Activated naive CD4-positive, alpha-beta T cell treated with anti-CD3 and anti-CD28 coated beads, Interleukin-2, amount 50 U/mL, for 16 hours (primary cell): ENCODE results near the gene AGXT2.
"Not testable (repeated sequence)": the region's sequence is repeated elsewhere in the genome, so short reads cannot be mapped to it uniquely, and the experiment has no call there.

Source experiments
- DNase-seq: peaks from one replicate; pipeline ENCODE4 v3.0.0-alpha.2; 2020

The AGXT2 gene

DNA sequence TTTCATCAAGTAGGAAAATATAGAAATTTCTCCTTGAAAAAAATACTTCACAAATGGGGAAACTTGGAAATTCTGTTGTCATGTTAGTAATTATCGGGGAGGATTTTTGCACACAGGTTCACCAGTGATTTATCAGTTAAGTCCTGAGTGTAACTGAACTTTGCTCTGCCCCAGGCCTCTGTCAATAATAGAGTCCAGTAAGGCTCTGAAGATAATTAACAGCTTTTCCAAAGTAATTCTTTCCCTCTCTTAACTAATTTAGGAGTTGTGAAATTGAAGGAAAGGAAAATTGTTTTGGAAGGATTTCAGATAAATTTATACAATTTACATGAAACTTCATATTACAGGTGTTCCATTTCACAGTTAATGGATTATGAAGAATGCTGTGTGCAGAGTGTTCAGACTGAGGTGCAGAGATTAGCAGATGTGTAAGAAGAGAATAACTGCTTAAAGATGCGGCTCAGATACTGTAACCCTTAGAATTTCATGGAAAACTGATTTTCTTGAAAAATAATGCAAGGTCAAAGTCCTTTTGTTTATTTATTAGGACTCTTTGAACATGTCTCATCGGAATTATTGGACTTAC is 2.9 kb upstream of the AGXT2 start:
- no peak for DNase-seq

DNA sequence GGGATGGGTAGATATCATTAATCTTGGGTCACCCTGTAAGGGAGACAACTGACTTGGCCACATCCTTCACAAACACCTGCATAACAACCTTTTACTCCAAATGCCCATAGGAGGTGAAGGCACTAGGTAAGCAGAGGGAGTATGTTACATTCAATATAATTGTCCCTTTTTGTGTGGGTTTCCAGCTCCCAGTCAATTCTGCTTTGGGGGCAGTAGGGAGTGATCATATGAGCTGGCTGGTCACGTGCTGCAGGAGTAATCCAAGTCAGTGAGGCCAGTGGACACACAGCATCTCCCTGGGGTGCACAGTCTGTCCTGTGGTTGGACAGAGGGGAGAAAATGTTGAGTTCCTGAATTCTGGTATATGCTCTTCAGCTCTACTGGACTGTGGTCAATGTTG is 1.2 kb upstream of the AGXT2 start:
- no peak for DNase-seq

DNA sequence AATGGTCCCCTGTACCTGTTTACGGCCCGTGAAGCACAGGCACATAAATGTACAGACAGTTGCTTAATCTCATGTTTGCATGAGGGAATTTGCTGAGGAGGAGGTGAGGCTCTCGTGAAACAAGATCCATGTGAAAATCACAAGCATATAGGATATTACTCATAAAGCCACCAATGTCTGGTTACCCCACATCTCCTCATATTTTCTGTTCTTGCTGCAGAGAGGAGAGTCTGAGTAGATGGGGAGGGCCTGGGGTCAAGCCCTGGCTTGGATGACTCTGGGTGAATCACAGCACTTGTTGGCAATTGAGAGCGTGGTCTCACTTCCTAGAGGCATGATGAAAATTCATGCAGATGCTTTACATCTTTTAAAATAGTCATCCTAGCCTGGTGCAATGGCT is 975 bp downstream of the AGXT2 start:
- DNase-seq, result no peak

DNA sequence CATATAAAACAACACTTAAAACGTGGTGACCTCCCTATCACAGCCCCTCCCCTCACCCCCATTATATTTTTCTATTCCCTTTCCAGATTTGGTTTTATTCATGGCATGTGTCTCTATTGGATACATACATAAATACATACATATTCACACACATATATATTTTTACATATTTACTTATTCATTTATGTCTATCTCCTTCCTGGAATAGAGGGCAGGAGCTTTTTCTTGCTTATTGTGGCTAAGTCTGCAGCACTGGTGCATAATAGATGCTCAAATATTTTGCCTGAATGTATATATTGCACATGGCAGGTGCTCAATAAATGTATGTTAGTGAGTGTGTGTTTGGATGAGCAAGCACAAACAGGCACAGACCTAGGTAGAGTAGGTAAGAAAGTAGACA is 2.5 kb downstream of the AGXT2 start:
- DNase-seq, result no peak

- DNase-seq, result no peak
Observed at GRCh38 chr5:35044649-35045048, 3.1 kb downstream of the AGXT2 start.

DNA sequence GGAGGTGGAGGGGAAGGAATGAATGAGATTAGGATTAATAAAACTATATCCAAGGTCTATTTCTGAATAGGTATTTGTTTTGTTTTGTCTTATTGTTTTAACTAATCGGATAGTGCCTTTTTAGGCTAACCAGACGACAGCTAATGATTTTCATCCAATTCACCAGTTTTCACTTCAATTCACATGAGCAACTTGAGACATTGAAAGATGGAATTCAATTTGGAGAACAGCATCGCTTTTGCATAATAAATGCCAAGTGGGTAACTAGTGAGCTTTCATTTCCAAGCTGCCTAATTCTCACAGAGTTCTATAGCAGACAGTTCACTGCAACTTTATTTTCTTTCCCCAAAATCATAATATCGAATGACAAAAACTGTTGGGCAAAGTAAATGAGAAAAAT is 5.0 kb downstream of the AGXT2 start:
- DNase-seq, result no peak

- DNase-seq, result no peak
Observed at GRCh38 chr5:35041261-35041660, 6.5 kb downstream of the AGXT2 start.

GRCh38 chr5:35038891-35039290 is 8.9 kb downstream of the AGXT2 start:
- DNase-seq, result no peak

DNA sequence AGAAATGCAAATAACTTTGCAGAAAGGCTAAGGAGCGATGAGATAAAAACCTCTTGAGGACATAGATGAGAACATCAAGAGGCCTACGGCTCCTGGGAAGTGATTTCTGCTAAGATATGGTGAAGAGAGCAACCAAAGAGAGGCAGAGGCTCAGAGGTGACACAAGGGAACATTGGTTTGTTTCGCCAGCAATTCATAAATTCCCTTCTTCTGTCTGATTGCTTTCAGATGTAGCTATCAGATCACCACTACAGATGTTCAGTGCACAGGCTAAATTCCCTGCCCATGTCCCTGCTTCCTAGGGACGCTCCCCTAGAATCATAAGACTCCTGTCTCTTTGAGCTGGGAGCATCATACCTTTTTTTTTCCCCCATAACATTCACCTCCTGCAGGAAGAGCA is 11.2 kb downstream of the AGXT2 start:
- no peak for DNase-seq

GRCh38 chr5:35035929-35036328 is 11.8 kb downstream of the AGXT2 start:
- not testable (repeated sequence) for DNase-seq

- DNase-seq, result no peak
Observed at GRCh38 chr5:35035271-35035670, 12.5 kb downstream of the AGXT2 start.

GRCh38 chr5:35032356-35032755 is 15.4 kb downstream of the AGXT2 start:
- DNase-seq, result no peak

DNA sequence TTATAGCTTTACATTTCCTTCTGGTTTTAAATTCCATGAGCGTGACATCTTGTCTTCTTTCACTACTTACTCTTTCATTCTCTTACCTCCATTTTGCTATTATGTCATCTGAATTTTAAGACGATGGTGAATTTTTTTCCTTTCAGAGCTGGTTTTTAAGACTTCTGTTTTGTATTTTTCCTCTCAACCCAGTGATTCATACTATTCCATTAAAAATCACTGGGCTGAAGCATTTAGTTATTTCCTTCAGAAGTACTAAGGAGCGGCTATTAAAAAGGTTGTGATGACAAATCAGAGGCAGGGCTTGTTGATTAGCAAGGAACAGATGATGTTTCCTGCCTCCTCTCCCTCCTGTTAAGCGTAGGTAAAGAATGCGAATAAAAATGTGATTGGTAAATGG is 16.5 kb downstream of the AGXT2 start:
- no peak for DNase-seq

DNA sequence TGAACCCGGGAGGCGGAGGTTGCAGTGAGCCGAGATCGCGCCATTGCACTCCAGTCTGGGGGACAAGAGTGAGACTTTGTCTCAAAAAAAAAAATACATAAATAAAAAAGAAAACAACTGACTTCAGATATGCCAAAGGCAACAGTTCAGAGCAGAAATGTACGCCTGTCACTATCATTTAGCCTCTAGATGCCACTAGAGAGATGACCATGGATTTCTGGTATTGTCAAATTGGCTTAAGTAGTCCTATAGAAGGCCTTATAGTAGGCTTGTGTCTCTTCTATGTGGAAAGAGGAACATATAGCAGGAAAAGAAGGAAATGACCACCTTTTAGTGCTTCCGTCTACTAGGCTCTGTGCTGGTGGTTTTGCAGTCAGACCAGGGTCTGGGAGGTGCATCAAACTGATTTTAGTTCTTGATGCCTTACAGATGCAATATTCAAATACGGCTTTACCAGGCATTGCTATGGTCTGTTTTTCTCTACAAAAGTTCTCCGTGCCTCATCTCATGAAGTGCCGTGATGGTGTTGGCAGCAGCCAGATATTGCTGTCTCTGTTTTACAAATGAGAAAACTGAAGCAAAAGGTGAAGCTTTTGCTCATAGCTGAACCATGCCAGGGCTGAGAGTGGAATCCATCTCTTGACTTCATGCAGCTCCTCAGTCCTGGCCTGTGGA is 17.2 kb downstream of the AGXT2 start:
- DNase-seq, result no peak

- DNase-seq, result no peak
Observed at GRCh38 chr5:35029333-35029732, 18.4 kb downstream of the AGXT2 start.

DNA sequence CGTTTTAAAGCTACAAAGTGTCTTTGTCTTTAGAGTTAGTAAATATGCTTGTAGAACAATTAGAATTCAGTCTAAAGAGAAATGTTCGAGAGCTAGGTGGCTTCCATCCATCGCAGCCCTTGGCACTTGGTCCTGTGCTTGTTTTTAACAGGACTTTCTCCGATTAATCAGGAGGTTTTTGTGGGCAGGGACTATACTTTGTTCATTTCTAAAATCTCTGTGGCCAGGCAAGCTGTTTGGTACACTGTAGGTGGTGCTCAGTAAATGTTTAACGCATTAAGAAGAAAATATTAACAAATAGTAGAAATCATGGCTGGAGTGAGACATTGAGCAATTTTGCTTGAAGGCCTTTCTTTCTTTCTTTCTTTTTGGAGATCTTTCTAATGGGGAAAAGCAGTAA is 20.8 kb downstream of the AGXT2 start:
- DNase-seq, result no peak

- no peak for DNase-seq
Observed at GRCh38 chr5:35026280-35026840, 21.4 kb downstream of the AGXT2 start.

DNA sequence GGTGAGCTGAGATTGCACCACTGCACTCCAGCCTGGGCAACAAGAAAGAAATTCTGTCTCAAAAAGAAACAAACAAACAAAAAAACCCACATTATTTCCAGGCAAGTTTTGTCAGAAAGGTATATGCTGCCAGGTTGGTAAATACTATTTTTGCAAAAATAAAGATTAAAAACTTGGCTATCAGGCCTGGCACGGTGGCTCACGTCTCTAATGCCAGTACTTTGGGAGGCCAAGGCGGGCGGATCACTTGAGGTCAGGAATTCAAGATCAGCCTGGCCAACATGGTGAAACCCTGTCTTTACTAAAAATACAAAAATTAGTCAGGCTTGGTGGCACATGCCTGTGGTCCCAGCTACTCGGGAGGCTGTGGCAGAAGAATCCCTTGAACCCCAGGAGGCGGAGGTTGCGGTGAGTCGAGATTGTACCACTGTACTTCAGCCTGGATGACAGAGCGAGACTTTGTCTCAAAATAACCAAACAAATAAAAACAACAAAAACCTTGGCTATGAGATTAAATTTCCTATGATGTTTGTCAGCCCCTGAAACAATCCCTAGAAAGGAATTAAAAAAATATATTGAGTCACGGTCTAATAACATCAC is 22.7 kb downstream of the AGXT2 start:
- no peak for DNase-seq

DNA sequence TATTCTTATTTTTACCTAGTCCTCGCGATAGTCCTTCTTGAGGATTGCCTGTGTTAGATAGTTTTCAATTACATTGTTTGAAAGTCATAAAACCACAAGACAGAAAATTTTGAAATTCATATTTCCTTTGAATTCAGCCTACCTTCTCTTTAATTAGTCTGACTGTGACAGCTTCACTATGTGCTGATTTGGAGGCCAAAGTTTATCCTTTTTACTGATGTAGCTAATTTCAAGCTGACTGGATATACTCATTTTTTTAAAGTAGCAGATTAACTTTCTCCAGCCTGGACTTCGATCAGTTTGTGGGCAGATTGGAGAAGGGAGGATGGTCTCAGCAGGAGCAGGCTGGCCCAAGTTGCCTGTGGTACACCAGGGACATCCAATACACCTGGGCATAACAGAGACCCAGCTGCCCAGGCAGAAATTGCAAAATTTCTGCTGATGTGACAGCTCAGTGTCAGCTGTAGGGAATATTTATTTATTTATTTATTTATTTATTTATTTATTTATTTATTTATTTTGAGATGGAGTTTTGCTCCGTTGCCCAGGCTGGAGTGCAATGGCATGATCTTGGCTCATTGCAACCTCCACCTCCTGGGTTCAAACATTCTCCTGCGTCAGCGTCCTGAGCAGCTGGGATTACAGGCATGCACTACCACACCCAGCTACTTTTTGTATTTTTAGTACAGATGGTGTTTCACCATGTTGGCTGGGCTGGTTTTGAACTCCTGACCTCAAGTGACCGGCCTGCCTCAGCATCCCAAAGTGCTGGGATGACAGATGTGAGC is 24.2 kb downstream of the AGXT2 start:
- DNase-seq, result no peak

DNA sequence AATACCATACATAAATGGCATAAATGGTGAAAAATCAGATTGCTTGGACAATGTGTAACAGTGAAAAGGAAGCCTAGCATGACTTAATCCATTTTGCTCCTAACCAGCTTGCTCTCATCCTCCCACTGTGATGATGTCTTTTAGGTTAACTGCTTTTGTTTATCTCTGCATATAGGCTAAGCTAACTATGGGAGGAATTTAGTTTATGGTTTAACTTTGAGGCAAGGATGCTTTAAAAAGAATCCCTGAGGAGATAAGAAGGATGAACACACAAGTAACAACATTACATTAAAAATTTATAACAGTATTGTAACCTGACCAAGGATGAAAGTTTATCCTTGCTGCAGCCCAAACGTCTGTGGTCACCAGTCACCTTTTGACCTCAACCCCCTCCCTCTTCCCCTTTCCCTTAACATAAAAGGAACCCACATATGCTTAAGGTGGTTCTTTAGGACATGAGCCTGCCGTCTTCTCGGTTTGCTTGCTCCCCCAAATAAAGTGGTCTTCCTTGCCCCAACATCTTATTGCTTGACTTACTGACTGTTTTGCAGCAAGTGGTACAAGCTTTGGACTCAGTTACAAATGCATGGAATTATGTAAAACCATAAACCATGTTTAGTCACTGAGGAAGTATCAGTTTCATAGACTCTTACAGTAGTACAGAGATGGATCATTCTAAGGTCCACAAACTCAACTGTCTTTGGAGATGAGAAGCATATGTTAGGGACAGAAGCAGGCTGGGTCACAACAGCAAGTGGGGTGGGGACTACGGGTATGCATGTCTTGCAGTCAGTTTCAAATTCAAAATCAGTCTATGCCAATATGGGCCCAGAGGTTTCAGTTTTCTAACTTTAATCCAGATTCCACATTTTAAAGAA is 31.3 kb downstream of the AGXT2 start:
- no peak for DNase-seq

DNA sequence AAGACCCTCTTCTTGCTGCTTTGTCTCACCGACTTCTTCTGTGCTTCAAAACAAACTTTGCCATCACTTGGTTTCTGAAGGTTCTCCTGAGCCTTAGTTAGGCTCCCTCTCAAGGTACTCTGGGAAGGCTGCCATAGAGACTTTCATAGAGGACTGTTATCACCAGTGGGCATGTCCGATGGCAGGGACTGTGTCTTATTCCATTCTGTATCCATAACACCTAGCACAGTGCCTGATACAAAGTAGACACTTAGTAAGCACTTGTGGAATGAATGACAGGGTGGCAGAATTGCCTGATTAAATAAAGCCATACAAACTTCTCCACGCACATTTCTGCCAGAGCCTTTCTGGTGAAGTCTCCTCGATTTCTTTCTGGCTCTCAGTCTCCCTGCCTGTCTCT is 32.7 kb downstream of the AGXT2 start:
- no peak for DNase-seq

DNA sequence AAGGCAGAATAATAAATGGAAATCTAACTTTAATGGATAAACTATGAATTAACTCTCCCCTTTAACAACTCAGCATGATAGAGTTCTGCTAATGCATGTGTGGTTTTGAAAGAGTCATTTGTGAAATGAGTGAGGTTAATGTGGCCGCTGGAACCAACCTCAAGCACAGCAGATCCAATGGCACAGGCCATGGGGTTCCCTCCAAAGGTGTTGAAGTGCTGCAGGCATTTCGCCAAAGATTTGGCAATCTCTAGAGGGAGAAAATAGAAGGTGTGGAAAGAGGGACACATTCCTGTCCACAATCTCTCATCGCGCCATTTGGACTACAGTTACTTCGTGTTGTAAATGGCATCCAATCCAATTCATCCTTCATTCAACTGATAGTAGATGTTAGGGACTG is 35.0 kb downstream of the AGXT2 start:
- no peak for DNase-seq

GRCh38 chr5:35012365-35012764 is 35.4 kb downstream of the AGXT2 start:
- no peak for DNase-seq
